Transverse colon (tissue), 4 donors: Measurements from ENCODE around the gene RGS10.
"Not testable (repeated sequence)": the region's sequence is repeated elsewhere in the genome, so short reads cannot be mapped to it uniquely, and the experiment has no call there.

Experiments used
- CTCF ChIP-seq, 5 experiments: fragments of 200-600 bp in 3 of 5; fragments of 450-650 bp in 2 of 5; sonication (generic) in 3 of 5; IDR thresholded peaks; 1 replicate in 2 of 5; 2 replicates in 3 of 5; pipeline ENCODE4 v1.5.1; 2016 to 2017; ENCODE audit warnings: antibody characterized with exemption in 5 of 5, inconsistent platforms in 3 of 5, mild to moderate bottlenecking in 2 of 5, moderate library complexity in 1 of 5
- EP300 ChIP-seq: sonication (generic); formaldehyde crosslinking; IDR thresholded peaks from one replicate; pipeline ENCODE4 v1.6.1; 2017; ENCODE audit warnings: antibody characterized with exemption, low read depth
- POLR2AphosphoS5 ChIP-seq, 3 donors: sonication (generic); formaldehyde crosslinking; IDR thresholded peaks; one replicate each; pipeline ENCODE4 v1.6.1; 2016; ENCODE audit warnings: antibody characterized with exemption in 3 of 3

DNA sequence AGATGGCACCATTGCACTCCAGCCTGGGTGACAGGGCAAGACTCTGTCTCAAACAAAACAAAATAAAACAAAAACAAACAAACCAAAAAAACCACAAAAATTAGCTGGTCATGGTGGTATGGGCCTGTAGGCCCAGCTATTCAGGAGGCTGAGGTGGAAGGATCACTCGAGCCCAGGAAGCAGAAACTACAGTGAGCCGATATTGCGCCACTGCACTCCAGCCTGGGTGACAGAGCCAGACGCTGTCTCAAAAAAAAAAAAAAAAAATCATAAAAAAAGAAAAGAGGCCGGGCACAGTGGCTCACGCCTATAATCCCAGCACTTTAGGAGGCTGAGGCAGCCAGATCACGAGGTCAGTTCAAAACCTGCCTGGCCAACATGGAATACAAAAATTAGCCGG lies 9.7 kb downstream of the RGS10 start:
- TF ChIP-seq CTCF (IDR thresholded peaks at IDR 0.05); EP300; POLR2AphosphoS5 (IDR thresholded peaks at IDR 0.05): not testable (repeated sequence)
